ENCODE data around the gene STOX1.
A peak's percentile ranks its signal among the peaks of the same experiment; 100 is the strongest.
"Not testable (repeated sequence)": the region's sequence is repeated elsewhere in the genome, so short reads cannot be mapped to it uniquely, and the experiment has no call there.

Gene STOX1

GRCh38 chr10:68826764-68827591, at the start of gene STOX1:
TSS of gene STOX1 (plus strand) at chr10:68827531. CDS start at chr10:68827624, 93 bp downstream.
- DNase-seq (ENCODE audit: low read depth), result peak; percentile 16

GRCh38 chr10:68781613-68782574, 45.4 kb upstream of the STOX1 start:
- no peak for DNase-seq (ENCODE audit: low read depth)

GRCh38 chr10:68784476-68784875, 42.9 kb upstream of the STOX1 start:
- DNase-seq (ENCODE audit: low read depth), result no peak

DNA sequence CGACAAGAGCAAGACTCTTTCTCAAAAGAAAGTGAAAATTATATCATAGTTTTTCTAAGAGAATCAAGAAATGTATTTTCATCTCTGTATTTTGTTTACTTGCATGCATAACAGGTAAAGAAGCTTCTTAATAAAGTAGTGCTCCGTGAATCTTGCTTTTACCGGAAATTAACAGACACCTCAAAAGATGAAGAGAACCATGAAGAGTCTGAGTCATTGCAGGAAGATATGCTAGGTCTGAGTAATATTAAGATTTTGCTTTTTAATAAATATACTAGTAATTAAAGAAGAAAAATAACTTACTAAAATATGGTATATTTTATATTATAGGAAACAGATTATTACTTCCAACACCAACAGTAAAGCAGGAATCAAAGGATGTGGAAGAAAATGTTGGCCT, 39.5 kb upstream of the STOX1 start:
- DNase-seq (ENCODE audit: low read depth), result no peak

DNA sequence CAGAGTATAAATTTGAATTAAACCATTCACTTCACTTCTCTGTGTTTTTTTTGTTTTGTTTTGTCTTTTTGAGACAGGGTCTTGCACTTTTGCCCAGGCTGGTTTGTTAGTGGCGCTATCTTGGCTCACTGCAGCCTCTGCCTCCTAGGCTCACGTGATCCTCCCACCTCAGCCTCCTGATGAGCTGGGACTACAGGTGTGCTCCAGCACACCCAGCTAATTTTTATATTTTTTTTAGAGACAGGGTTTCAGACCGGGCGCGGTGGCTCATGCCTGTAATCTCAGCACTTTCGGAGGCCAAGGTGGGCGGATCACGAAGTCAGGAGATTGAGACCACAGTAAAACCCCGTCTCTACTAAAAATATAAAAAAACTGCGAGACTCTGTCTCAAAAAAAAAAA, 36.9 kb upstream of the STOX1 start:
- no peak for DNase-seq (ENCODE audit: low read depth)

DNA sequence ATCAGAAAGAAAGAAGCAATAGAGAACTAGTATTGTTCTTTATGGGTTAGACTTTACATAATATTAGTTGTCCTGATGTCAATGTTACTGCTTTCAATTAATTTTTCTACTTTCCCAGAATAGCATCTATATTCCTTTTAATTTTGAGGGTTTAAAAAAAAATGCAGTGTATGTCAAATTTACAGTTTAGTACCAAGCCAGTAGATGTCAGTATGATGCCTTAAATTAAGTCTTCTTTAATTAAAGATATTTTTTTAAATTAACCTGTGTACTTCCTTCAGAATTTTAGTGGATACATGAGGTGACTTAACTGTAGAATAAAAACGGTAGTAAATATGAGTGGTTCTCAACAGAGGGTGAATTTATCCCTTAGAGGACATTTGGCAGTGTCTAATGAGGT, 35.2 kb upstream of the STOX1 start:
- peak; percentile 4 for DNase-seq (ENCODE audit: low read depth)

GRCh38 chr10:68795886-68796532, 31.3 kb upstream of the STOX1 start:
- no peak for DNase-seq (ENCODE audit: low read depth)

GRCh38 chr10:68796605-68797004, 30.7 kb upstream of the STOX1 start:
- no peak for DNase-seq (ENCODE audit: low read depth)

DNA sequence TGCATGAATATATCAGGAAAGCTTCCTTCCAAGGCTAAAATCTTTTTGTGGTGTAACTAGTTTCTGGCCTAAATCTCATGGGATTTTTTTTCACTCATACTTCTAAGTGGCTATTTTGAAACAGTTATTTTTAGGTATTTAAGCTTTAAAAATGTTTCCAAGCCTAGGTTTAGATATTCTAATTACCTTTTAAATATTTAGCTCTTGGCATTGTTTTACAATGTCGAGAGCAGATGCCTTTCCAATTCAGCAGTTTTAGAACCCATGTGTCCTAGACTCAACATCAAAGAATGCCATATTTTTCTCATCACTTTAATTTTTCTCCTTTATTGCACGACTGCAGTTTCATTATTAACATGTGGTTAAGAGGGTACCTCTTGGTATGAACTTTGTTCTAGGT, 27.1 kb upstream of the STOX1 start:
- DNase-seq (ENCODE audit: low read depth), result no peak

- DNase-seq (ENCODE audit: low read depth), result no peak
Measured at GRCh38 chr10:68804692-68805091, 22.6 kb upstream of the STOX1 start.

GRCh38 chr10:68810830-68811229, 16.5 kb upstream of the STOX1 start:
- not testable (repeated sequence) for DNase-seq (ENCODE audit: low read depth)

- no peak for DNase-seq (ENCODE audit: low read depth)
Measured at GRCh38 chr10:68811314-68812009, 15.9 kb upstream of the STOX1 start.

- DNase-seq (ENCODE audit: low read depth), result no peak
Measured at GRCh38 chr10:68812420-68812819, 14.9 kb upstream of the STOX1 start.

- DNase-seq (ENCODE audit: low read depth), result no peak
Measured at GRCh38 chr10:68813559-68813958, 13.8 kb upstream of the STOX1 start.

GRCh38 chr10:68816796-68817412, 10.4 kb upstream of the STOX1 start:
- no peak for DNase-seq (ENCODE audit: low read depth)

DNA sequence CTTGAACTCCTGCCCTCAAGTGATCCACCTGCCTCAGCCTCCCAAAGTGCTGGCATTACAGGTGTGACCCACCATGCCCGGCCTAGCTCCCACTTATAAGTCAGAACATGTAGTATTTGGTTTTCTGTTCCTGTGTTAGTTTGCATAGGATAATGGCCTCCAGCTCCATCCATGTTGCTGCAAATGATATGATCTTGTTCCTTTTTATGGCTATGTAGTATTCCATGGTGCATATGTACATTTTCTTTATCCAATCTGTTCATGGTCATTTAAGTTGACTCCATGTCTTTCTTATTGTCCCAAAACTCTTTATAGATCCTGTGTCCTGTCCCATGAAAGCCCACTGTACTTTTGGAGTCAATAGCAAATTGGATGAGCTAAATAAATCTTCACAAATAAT, 7.0 kb upstream of the STOX1 start:
- DNase-seq (ENCODE audit: low read depth), result not testable (repeated sequence)

DNA sequence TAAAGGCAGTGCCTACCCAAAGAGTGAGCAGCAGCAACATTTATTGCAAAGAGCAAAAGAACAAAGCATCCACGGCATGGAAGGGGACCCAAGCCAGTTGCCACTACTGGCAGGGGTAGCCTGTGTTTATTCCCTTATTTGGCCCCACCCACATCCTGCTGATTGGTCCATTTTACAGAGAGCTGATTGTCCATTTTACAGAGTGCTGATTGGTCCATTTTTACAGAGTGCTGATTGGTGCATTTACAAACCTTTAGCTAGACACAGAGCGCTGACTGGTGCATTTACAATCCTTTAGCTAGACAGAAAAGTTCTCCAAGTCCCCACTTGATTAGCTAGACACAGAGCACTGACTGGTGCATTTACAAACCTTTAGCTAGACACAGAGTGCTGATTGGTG, 4.7 kb upstream of the STOX1 start:
- DNase-seq (ENCODE audit: low read depth), result not testable (repeated sequence)

DNA sequence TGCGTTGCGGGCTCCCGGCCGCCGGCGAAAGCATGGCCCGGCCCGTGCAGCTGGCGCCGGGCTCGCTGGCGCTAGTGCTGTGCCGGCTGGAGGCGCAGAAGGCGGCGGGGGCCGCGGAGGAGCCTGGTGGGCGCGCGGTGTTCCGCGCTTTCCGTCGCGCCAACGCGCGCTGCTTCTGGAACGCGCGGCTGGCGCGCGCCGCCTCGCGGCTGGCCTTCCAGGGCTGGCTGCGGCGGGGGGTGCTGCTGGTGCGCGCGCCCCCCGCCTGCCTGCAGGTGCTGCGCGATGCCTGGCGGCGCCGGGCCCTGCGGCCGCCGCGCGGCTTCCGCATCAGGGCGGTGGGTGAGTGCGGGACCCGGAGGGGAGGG, 245 bp downstream of the STOX1 start:
- DNase-seq (ENCODE audit: low read depth), result not testable (repeated sequence)

GRCh38 chr10:68828083-68828601, 811 bp downstream of the STOX1 start:
- DNase-seq (ENCODE audit: low read depth), result not testable (repeated sequence)

DNA sequence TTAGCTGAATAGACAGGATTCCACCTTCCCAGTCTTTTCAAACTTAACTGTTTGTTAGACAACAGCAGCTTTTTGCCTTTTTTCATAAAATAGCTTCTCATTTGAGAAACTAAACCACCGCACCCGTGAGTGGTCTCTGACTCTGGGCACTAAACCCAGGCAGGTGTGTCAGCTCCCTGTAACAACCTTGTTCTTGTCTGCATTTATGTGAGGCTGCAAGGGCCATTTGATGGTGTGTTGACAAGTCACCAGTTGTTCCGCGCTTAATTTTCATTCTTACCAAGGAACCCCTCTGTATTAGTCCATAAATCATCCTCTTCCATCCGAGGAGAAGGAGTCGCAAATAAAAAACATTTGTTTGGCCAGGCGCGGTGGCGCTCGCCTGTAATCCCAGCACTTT, 1.5 kb downstream of the STOX1 start:
- no peak for DNase-seq (ENCODE audit: low read depth)

- DNase-seq (ENCODE audit: low read depth), result no peak
Measured at GRCh38 chr10:68829521-68829920, 2.2 kb downstream of the STOX1 start.

Data from stromal cell of bone marrow (primary cell).